Measurements from ENCODE around the gene FLAD1. TPM values are rescaled to one million over a fixed set of nuclear protein-coding genes. Genes with fewer than 3 reads are reported as not detected.

Gene FLAD1
- total and polyA plus RNA-seq, 4 donors, result 10.9 to 37.0 (median 30.6) TPM

DNA sequence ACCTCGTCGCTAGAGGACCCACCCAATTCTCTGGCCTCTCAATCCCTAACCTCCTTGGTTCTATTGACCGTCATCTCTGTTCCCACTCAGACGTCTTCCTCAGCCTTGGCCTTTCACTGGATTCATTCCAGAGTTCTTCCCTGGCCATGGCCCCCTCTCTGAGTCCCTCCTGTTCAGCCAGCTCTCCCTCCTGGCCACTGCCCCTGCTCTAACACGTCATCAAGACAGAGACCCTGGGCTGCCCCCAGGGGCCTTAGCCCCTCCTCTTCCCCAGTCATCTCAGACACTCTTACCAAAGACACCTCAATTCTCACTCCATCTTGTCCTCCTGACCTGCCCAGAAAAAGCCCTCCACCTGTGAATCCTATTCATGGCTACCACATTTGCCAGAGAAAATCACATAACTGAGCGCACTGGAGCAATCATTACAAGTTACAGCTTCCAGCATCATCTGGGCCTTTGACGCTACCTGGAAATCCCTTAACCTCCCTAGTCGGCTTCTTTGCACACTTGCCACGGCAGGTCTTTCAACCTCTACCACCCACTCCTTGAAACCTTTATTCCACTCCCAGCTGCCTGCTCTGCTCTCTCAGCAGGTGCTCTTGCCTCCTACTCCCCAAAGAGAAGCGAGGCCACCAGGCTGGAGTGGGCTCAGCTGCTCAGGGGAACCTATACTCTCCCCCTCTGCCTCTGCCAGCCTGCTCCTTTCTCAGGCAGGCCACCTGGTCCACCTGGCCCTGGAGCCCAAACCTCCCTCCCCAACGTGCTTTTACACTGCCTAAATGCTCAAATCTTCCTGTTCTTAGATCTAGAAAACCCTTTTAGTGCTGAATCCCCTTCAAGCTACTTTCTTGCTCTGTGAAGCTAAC is 36.5 kb downstream of the FLAD1 start:
- no peak overlapping the region for H3K4me3 ChIP-seq
- H3K4me1 ChIP-seq (ENCODE audit: control insufficient read depth in 5 of 5, insufficient read depth in 5 of 5, low read length in 5 of 5), result peaks cover 0 to 10% (median 4%) of the 10 kb centered on the region in 5 donors
- ATAC-seq (ENCODE audit: insufficient read depth, low FRiP score), result no peak
- H3K9me3 ChIP-seq (ENCODE audit: control insufficient read depth in 4 of 4, insufficient read depth in 3 of 4, low read length in 3 of 4), result no peaks in the 10 kb centered on the region
- H3K9ac ChIP-seq (ENCODE audit: insufficient read depth in 1 of 2, low read length in 2 of 2), result no peak overlapping the region
- peaks cover 0 to 23% (median 0%) of the 10 kb centered on the region in 4 donors for H3K36me3 ChIP-seq (ENCODE audit: control insufficient read depth in 4 of 4, insufficient read depth in 4 of 4, low read length in 4 of 4)
- TF ChIP-seq CTCF (IDR thresholded peaks at IDR 0.05; ENCODE audit: control extremely low read depth, extremely low read depth), result no peak
- H3K27ac ChIP-seq (ENCODE audit: low read depth in 1 of 2, low read length in 1 of 2), result no peak overlapping the region
- DNase-seq, result no peak
- H3K27me3 ChIP-seq (ENCODE audit: control insufficient read depth in 3 of 3, insufficient read depth in 3 of 3, low read length in 2 of 3), result no peaks in the 10 kb centered on the region
- 79 to 88% methylated on average over 11 of the region's 11 CpGs for WGBS, 2 donors

GRCh38 chr1:155022136-155022926 is 39.2 kb downstream of the FLAD1 start:
- no peak overlapping the region for H3K9ac ChIP-seq (ENCODE audit: insufficient read depth in 1 of 2, low read length in 2 of 2)
- no peak overlapping the region for H3K4me3 ChIP-seq

DNA sequence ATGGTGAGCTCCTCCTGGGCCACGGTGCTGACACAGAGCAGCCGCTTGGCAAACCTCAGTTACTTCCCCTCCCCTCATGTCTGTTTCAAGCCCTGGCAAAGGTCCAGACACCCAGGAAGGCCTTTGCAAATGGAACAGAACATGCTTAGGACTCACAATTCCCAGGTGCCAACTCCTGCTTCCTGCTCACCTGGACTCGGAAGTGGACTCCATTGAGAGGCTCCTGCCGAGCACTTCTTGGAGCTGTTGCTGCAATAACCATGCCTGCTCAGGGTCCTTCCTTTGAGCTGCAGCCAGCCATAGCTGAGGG is 39.7 kb downstream of the FLAD1 start:
- Histone ChIP-seq H3K9ac (ENCODE audit: insufficient read depth in 1 of 2, low read length in 2 of 2) (no peak overlapping the region), H3K27me3 (ENCODE audit: control insufficient read depth in 3 of 3, insufficient read depth in 3 of 3, low read length in 2 of 3) (no peaks in the 10 kb centered on the region), H3K9me3 (ENCODE audit: control insufficient read depth in 4 of 4, insufficient read depth in 3 of 4, low read length in 3 of 4) (no peaks in the 10 kb centered on the region), H3K4me1 (ENCODE audit: control insufficient read depth in 5 of 5, insufficient read depth in 5 of 5, low read length in 5 of 5) (peaks cover 0 to 1% (median 0%) of the 10 kb centered on the region in 5 donors), H3K36me3 (ENCODE audit: control insufficient read depth in 4 of 4, insufficient read depth in 4 of 4, low read length in 4 of 4) (peaks cover 0 to 2% (median 0%) of the 10 kb centered on the region in 4 donors), H3K27ac (ENCODE audit: low read depth in 1 of 2, low read length in 1 of 2) (peak overlapping the region in 1 of 2 donors; percentile 43), H3K4me3 (no peak overlapping the region)
- no peak for TF ChIP-seq CTCF (IDR thresholded peaks at IDR 0.05; ENCODE audit: control extremely low read depth, extremely low read depth)
- DNase-seq, result no peak
- 51 to 54% methylated on average over 4 of the region's 4 CpGs for WGBS, 2 donors
- ATAC-seq (ENCODE audit: insufficient read depth, low FRiP score), result no peak

More at GRCh38 chr1:155022136-155022926, 39.2 kb downstream of the FLAD1 start:
- DNase-seq (no peak), ATAC-seq (ENCODE audit: insufficient read depth, low FRiP score) (no peak)
- 81 to 82% methylated on average over 8 of the region's 8 CpGs for WGBS, 2 donors
- no peak for TF ChIP-seq CTCF (IDR thresholded peaks at IDR 0.05; ENCODE audit: control extremely low read depth, extremely low read depth)
- Histone ChIP-seq H3K4me1 (ENCODE audit: control insufficient read depth in 5 of 5, insufficient read depth in 5 of 5, low read length in 5 of 5) (peaks cover 0 to 6% (median under 1%) of the 10 kb centered on the region in 5 donors), H3K36me3 (ENCODE audit: control insufficient read depth in 4 of 4, insufficient read depth in 4 of 4, low read length in 4 of 4) (peaks cover 0 to 2% (median 0%) of the 10 kb centered on the region in 4 donors), H3K27me3 (ENCODE audit: control insufficient read depth in 3 of 3, insufficient read depth in 3 of 3, low read length in 2 of 3) (no peaks in the 10 kb centered on the region), H3K27ac (ENCODE audit: low read depth in 1 of 2, low read length in 1 of 2) (peak overlapping the region in 1 of 2 donors; percentile 43), H3K9me3 (ENCODE audit: control insufficient read depth in 4 of 4, insufficient read depth in 3 of 4, low read length in 3 of 4) (no peaks in the 10 kb centered on the region)
